RCC 7860 (cell line): ENCODE results near the gene LILRA2.
"Not testable (repeated sequence)": the region's sequence is repeated elsewhere in the genome, so short reads cannot be mapped to it uniquely, and the experiment has no call there.

ENCODE experiments used
- DNase-seq: peaks from one replicate; pipeline ENCODE4 v3.0.0-alpha.2; 2015; ENCODE audit warnings: low spot score
- FAIRE-seq: peaks from 2 replicates; lab custom pipeline; 2012; peaks lifted over from hg19 to GRCh38; lab: Jason Lieb, UNC

The LILRA2 gene

GRCh38 chr19:54608205-54608604 lies 34.6 kb downstream of the LILRA2 start:
- no peak for FAIRE-seq
- DNase-seq = no peak

DNA sequence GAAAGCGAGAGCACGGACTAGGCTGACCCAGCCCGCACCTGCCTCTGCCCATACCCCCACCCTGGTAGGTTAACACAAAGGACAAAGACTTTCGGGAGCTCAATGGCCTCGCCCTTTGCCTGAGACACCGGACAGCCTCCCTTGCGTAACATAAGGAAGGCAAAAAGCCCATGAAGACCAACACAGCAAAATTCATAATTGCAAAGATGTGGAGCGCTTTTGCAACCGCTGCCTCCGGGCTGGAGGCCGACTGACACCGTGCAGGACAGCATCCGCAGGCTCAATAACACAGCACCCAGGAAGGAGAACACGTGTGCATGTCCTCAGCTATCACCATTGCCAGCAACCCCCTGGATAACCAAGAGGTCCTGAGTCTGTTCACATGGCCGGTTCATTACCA lies 35.2 kb downstream of the LILRA2 start:
- FAIRE-seq (no peak), DNase-seq (no peak)

- FAIRE-seq = no peak
These were observed 35.8 kb downstream of the LILRA2 start for GRCh38 chr19:54609356-54609791.

DNA sequence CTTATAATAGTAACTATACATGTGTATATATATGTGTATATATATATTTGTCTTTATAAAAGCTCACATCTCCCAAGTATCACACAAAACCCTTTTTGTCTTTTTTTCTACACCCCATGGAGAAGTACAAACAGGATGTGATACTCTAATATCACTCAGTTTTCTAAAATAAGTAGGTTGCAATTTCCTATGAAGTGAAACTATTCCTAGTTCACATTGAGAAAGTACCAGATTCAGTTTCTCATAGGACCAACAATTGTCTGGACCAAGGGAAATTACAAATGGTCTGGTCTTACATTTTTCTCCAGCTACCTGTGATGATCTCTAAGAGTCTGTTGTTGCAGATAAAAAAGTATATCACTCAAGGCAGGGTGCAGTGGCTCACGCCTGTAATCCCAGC lies 38.8 kb downstream of the LILRA2 start:
- no peak for DNase-seq
- FAIRE-seq = no peak

More at GRCh38 chr19:54609356-54609791, 35.8 kb downstream of the LILRA2 start:
- no peak for DNase-seq

DNA sequence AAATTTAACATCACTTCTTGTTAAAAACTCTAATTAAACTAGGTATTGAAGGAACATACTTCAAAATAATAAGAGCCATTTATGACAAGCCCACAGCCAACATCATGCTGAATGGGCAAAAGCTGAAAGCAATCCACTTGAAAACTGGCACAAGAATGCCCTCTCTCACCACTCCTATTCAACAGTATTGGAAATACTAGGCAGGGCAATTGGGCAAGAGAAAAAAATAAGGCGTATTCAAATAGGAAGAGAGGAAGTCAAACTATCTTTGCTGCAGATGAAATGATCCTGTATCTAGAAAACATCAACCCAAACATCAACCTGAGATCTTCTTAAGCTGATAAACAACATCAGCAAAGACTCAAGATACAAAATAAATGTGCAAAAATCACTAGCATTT lies 41.1 kb downstream of the LILRA2 start:
- FAIRE-seq = no peak

GRCh38 chr19:54616057-54616456 lies 42.5 kb downstream of the LILRA2 start:
- DNase-seq = no peak
- no peak for FAIRE-seq

More for the DNA sequence above, 41.1 kb downstream of the LILRA2 start:
- DNase-seq = no peak

DNA sequence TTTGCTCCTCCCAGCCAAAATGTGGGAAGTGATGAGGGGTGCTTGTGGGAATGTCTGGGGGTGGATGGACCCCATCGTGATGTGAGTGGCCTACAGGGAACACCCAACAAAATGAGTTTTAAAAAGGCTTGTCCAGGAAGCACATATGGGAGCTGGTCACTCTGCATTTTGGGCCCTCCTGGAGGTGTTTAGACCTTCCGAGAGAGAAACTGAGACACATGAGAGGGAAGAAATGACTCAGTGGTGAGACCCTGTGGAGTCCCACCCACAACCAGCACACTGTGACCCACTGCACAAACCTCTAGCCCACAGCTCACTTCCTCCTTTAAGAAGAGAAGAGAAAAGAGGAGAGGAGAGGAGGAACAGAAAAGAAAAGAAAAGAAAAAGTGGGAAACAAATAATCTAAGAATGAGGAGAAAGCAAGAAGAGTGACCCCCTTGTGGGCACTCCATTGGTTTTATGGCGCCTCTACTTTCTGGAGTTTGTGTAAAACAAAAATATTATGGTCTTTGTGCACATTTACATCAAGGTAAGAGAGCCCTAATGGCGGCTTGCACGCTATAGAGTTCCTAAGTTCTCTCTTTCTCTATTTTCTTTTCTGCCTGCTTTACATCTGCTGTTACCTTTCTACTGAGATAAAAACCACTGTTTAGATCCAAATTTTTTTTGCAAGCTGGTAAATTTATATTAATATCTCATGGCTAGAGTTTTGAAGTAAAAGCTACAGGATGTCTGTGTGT lies 43.4 kb downstream of the LILRA2 start:
- FAIRE-seq (no peak), DNase-seq (no peak)

- DNase-seq (no peak), FAIRE-seq (no peak)
These were observed 46.9 kb downstream of the LILRA2 start for GRCh38 chr19:54620464-54620863.

- FAIRE-seq (no peak), DNase-seq (no peak)
These were observed 48.8 kb downstream of the LILRA2 start for GRCh38 chr19:54622431-54622830.

DNA sequence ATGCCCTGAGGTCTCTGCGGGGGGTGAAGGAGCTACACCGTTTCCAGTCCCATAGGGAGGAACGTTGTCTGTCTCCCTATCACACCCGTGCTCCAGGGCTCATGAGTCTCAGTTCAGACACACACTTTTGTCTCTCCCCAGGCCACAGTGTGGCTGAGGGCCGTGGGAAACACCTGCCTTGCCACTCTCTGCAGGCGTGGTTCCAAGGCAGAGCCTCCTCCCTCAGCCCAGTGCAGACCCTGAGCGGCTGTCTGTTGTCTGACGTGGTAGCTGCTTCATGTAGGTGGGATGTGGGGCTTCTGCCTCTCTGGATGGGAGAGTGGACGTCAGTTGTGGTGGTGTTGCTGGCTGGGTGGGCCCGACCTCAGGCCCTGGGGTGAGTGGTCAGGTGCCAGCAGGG lies 50.6 kb downstream of the LILRA2 start:
- not testable (repeated sequence) for DNase-seq, FAIRE-seq

DNA sequence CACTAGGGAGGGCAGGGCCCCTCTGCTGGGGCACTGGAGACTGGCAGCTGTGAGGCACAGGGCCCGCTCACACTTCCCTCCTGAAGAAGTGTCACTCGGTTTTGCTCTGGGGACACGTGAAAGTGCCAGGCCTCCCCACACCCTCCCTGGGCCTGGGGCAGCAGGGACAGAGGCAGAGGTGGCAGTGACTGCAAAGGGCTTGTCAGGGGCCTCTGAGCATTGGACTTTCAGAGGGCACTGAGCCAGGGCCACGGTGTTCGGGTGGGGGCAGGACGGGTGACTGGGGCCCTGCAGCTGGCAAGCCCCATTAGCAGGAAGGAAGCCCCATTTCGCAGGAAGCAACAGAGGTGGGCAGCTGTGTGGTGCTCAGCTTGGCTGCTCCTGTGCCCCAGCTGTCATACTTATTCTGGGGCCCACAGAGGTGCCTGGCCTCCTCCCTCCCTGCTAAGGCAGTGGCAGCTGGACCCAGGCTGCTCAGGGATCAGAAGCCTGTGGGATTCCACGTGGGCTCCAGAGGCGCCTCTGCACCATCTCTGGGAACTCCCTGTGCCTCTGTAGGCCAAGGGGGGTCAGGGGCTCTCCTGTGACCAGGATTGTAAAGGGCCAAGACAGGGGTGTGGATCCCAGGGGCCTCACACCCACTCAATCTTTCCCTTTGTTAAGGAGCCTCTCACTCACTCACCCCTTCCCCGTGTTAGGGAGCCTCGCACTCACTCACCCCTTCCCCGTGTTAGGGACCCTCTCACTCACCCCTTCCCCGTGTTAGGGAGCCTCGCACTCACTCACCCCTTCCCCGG lies 51.5 kb downstream of the LILRA2 start:
- FAIRE-seq, DNase-seq: not testable (repeated sequence)

DNA sequence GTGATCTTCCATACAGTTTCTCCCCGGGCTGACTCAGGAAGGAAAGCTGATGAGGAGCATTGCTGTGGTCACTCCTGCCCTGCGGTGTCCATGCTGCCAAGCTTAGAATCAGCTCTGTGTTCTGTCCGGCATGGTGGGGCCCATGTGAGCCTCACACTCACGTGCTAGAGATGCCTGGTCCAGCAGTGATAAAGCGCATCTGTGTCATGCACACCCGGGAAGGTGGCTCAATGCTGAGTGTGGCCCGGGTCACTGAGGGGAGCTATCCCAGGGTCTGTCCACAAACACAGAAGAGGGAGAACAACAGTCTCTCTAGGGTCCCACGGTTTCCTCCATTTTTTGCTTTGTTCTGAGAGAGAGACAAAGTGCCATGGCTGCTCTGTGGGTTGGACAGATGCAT lies 53.2 kb downstream of the LILRA2 start:
- no peak for DNase-seq
- FAIRE-seq = no peak

GRCh38 chr19:54627912-54628311 lies 54.3 kb downstream of the LILRA2 start:
- FAIRE-seq, DNase-seq: not testable (repeated sequence)

DNA sequence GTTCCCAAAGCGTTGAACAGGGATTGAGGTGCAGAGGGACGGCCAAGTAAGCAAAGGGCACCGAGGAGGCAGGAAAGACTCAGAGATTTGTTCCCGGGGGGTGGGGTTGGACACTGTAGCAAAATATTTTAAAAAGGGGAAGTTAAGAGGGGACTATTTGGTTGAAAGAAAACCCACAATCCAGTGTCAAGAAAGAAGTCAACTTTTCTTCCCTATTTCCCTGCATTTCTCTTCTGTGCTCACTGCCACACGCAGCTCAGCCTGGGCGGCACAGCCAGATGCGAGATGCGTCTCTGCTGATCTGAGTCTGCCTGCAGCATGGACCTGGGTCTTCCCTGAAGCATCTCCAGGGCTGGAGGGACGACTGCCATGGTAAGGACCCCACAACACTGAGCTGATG lies 56.7 kb downstream of the LILRA2 start, which contains the start of gene LILRB1:
TSS of gene LILRB1 (plus strand) at position 223 of the 400 bp plus-strand sequence. CDS start 590 bp downstream, outside the sequence.
- FAIRE-seq, DNase-seq: not testable (repeated sequence)

DNA sequence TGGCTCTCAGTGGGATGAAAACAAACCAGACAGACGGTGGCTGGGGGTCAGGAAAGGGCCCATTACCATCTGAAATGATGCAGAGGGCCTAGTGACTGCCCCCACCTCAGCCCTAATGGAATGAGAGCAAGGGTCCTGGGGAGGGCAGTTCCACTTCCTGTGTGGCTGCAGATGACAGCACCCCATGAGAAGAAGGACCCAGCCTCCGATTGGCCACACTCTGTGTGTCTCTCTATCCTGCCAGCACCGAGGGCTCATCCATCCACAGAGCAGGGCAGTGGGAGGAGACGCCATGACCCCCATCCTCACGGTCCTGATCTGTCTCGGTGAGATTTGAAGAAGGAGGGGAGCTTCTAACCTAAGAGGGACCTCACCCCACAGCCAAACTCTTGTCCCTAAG lies 57.2 kb downstream of the LILRA2 start:
- FAIRE-seq = no peak

GRCh38 chr19:54631489-54632337 lies 58.1 kb downstream of the LILRA2 start:
- DNase-seq, FAIRE-seq: not testable (repeated sequence)

More for the DNA sequence above, 57.2 kb downstream of the LILRA2 start:
- DNase-seq = no peak

- FAIRE-seq = not testable (repeated sequence)
These were observed 58.9 kb downstream of the LILRA2 start for GRCh38 chr19:54632517-54632916.

DNA sequence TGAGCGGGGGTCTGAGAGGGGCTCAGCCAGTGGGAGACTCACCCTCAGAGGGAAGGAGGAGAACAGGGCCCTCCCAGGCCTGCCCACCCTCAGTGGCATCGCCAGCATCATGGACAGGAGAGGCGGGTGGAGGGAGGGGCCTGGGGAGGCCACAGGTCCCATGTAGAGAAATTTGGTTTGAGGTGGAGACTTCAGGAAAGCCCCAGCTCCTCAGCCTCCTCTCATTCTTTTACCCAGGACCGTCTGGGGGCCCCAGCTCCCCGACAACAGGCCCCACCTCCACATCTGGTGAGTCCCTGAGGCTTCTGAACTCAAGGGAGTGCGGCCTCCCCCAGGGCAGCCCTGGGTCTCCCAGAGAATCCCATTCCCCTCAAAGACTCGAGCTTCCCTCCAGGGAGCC lies 59.8 kb downstream of the LILRA2 start:
- no peak for FAIRE-seq
- DNase-seq = no peak

More at GRCh38 chr19:54632517-54632916, 58.9 kb downstream of the LILRA2 start:
- not testable (repeated sequence) for DNase-seq

DNA sequence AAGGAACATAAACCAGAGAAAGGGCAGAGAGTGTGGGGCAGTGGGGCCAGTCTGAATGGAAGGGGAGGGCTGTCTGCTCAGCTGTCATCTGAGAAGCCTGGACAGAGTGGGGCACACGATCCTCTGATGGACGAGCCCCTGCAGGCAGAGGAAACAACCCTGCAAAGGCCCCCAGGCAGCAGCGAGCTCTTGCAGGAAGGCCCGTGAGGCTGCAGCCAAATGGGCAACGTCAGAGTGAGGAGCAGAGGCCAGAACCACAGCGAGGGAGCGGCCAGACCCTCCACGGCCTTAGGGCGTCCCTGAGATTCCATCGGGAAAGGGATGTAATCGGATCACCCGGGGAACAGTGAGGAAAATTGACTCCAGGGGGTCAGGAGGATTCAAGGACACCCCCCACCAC lies 62.5 kb downstream of the LILRA2 start:
- not testable (repeated sequence) for DNase-seq, FAIRE-seq

DNA sequence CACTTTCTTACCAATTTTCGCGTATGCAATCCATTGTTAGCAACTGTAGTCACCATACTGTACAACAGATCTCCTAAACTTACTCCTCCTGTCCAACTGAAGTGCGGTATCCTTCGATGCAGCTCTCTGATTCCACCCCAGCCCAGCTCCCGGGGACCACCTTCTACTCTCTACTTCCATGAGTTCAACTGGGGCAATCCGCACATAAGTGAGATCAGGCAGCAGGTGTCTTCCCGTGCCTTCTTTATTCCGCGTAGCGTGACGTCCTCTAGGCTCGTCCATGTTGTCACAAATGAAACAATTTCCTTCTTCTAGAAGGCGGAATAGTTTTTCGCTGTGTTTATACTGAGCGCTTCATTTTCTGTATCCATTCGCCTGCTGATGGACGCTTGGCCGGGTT lies 65.1 kb downstream of the LILRA2 start:
- DNase-seq = no peak
- no peak for FAIRE-seq
